HEK293T (cell line): Measurements from ENCODE around the gene ZFC3H1.

ENCODE experiments used
- CTBP1 ChIP-seq: fragments of 450-650 bp; IDR thresholded peaks from 2 replicates; pipeline ENCODE4 v1.6.1; 2016; ENCODE audit warnings: borderline replicate concordance
- FOXM1 ChIP-seq: fragments of 450-650 bp; IDR thresholded peaks from 2 replicates; pipeline ENCODE4 v1.6.1; 2017; ENCODE audit warnings: mild to moderate bottlenecking, borderline replicate concordance
- L3MBTL2 ChIP-seq: fragments of 450-650 bp; conservative IDR thresholded peaks from 2 replicates; pipeline ENCODE4 v1.6.1; 2016; ENCODE audit warnings: mild to moderate bottlenecking
- SP1 ChIP-seq: fragments of 450-650 bp; IDR thresholded peaks from 2 replicates; pipeline ENCODE4 v1.6.1; 2017
- SUZ12 ChIP-seq: fragments of 450-650 bp; IDR thresholded peaks from 2 replicates; pipeline ENCODE4 v1.6.1; 2016; ENCODE audit warnings: mild to moderate bottlenecking

DNA sequence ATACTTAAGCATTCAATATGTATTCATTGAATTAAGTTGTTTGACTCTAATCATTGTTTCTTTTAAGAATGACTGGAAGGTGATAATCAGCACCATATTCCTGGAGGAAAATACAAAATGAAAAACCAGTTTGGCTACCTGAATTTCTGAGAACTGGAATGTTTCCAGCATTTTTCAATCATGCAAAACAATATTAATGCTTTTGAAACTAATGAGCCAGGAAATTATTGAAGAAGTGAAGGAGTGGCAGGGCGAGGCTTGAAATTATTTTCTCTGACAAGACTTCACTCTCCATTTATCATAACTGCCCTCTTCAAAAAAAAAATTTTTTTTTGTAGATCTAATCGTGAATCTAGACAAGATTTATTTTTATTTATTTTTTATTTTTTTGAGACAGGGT, 41.3 kb upstream of the ZFC3H1 start:
- TF ChIP-seq SUZ12 (no peak), CTBP1 (no peak), L3MBTL2 (no peak), FOXM1 (no peak), SP1 (no peak)
